MCF 10A (cell line): ENCODE data around the gene POLA2. TPM values are rescaled to one million over a fixed set of nuclear protein-coding genes. Genes with fewer than 3 reads are reported as not detected.

ENCODE experiments used
- BruUV-seq: library from RNA; stranded (reverse); fragments of 400-500 nt; replicated peaks from 2 replicates; lab custom pipeline; 2021; lab: Mats Ljungman, UMichigan
- CTCF ChIA-PET: fragments of 300-600 bp; sonication (Branson Sonifier 250); formaldehyde crosslinking; extraction: SDS; loops from one replicate; lab custom pipeline; 2021; ENCODE audit warnings: antibody characterized with exemption, inconsistent platforms; lab: Yijun Ruan, JAX
- POLR2A ChIA-PET: fragments of 300-600, 350-650 bp; sonication (Branson Sonifier 250); formaldehyde crosslinking; extraction: SDS; loops from one replicate; lab custom pipeline; 2020; ENCODE audit warnings: antibody characterized with exemption, inconsistent platforms; lab: Yijun Ruan, JAX
- DNase-seq: peaks from one replicate; pipeline ENCODE4 v3.0.0-alpha.2; 2018; ENCODE audit not compliant: unreplicated experiment
- H3K27ac Mint-ChIP-seq: one replicate; pipeline ENCODE4 v1.8.0; 2022; ENCODE audit warnings: mild to moderate bottlenecking, low read depth, mixed read lengths; ENCODE audit not compliant: unreplicated experiment
- H3K27me3 Mint-ChIP-seq: one replicate; pipeline ENCODE4 v1.8.0; 2022; ENCODE audit warnings: mixed read lengths; ENCODE audit not compliant: insufficient read depth, unreplicated experiment
- H3K36me3 Mint-ChIP-seq: one replicate; pipeline ENCODE4 v1.8.0; 2022; ENCODE audit warnings: mild to moderate bottlenecking, moderate library complexity, mixed read lengths; ENCODE audit not compliant: insufficient read depth, unreplicated experiment
- H3K4me1 Mint-ChIP-seq: one replicate; pipeline ENCODE4 v1.8.0; 2022; ENCODE audit warnings: mixed read lengths; ENCODE audit not compliant: insufficient read depth, unreplicated experiment
- H3K4me3 Mint-ChIP-seq: one replicate; pipeline ENCODE4 v1.8.0; 2022; ENCODE audit warnings: mild to moderate bottlenecking, moderate library complexity, mixed read lengths; ENCODE audit not compliant: unreplicated experiment
- H3K9me3 Mint-ChIP-seq: one replicate; pipeline ENCODE4 v1.8.0; 2022; ENCODE audit warnings: mixed read lengths; ENCODE audit not compliant: unreplicated experiment
- intact Hi-C: fragments of 100-400 bp; cut with micrococcal nuclease; formaldehyde crosslinking; loops from 2 replicates; pipeline ENCODE4 v1.14.1; 2022
- total RNA-seq: library from RNA; stranded (reverse); gene quantifications from 2 replicates; pipeline ENCODE4 v1.2.3, GENCODE V29; 2022
- TF ChIP-seq, protein P1 (sequence below): fragments of 200-600 bp; IDR thresholded peaks from one replicate; pipeline ENCODE4 v1.8.0; 2022; ENCODE audit warnings: antibody characterized with exemption, mild to moderate bottlenecking; ENCODE audit not compliant: unreplicated experiment

The POLA2 gene
- total RNA-seq, 1 experiment from 2014 or later = 10.3 TPM

DNA sequence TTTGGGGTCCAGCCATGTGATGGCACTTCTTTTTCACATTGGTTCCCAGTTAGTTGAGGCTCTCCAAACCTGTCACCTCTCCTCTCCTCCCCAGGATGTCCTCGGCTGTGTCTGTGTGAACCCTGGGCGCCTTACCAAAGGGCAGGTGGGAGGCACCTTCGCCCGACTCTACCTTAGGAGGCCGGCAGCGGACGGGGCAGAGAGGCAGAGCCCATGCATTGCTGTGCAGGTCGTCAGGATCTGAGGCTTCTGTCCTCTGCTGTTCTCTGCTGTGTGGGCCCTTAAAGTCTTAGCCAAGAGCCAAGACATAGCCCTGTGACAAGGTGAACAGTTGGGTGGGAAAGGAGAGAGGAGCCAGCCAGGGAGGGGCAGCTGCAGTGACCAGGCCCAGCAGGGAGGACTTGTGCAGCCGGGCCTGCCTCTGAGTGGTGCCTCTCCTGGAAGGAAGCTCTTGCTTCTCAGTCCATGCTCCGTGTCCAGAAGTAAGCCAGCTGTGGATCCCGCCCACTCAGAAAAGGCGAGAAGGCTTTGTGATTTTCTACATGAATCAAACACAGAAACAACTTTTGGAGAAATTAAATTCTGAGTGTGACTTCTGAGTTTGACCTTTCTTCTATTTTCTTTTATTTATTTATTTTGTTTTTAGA is 35.4 kb downstream of the POLA2 start:
- no TSS peak for BruUV-seq
- H3K4me3 Mint-ChIP-seq = no peak overlapping the region
- H3K27me3 Mint-ChIP-seq = no peaks in the 10 kb centered on the region
- POLR2A ChIA-PET = no interaction called here
- intact Hi-C loops = no loop called here
- TF ChIP-seq, protein P1, sequence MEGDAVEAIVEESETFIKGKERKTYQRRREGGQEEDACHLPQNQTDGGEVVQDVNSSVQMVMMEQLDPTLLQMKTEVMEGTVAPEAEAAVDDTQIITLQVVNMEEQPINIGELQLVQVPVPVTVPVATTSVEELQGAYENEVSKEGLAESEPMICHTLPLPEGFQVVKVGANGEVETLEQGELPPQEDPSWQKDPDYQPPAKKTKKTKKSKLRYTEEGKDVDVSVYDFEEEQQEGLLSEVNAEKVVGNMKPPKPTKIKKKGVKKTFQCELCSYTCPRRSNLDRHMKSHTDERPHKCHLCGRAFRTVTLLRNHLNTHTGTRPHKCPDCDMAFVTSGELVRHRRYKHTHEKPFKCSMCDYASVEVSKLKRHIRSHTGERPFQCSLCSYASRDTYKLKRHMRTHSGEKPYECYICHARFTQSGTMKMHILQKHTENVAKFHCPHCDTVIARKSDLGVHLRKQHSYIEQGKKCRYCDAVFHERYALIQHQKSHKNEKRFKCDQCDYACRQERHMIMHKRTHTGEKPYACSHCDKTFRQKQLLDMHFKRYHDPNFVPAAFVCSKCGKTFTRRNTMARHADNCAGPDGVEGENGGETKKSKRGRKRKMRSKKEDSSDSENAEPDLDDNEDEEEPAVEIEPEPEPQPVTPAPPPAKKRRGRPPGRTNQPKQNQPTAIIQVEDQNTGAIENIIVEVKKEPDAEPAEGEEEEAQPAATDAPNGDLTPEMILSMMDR = no peak
- no peak overlapping the region for H3K27ac Mint-ChIP-seq
- CTCF ChIA-PET = interaction anchor here (0.8 kb wide), 1 partner anchor 15 kb away, joined by 4 read pairs; no protein-coding TSS in a partner anchor
- peaks cover 4% of the 10 kb centered on the region for H3K4me1 Mint-ChIP-seq
- H3K36me3 Mint-ChIP-seq = peaks cover 41% of the 10 kb centered on the region
- no peak for DNase-seq
- no peaks in the 10 kb centered on the region for H3K9me3 Mint-ChIP-seq

GRCh38 chr11:65298131-65298535 is 36.4 kb downstream of the POLA2 start:
- no peak for DNase-seq
- no TSS peak for BruUV-seq
- intact Hi-C loops = no loop called here
- H3K4me3 Mint-ChIP-seq = no peak overlapping the region
- peaks cover 5% of the 10 kb centered on the region for H3K4me1 Mint-ChIP-seq
- TF ChIP-seq, protein P1 = no peak
- no peak overlapping the region for H3K27ac Mint-ChIP-seq
- H3K36me3 Mint-ChIP-seq = peaks cover 38% of the 10 kb centered on the region
- ChIA-PET POLR2A (interaction anchor here (0.7 kb wide), 1 partner anchor 292 kb away, joined by 4 read pairs; no protein-coding TSS in a partner anchor), CTCF (interaction anchor here (0.6 to 1.2 kb wide), 3 partner anchors 14 to 26 kb away, joined by 3 to 4 read pairs (median 3); no protein-coding TSS in a partner anchor)
- no peaks in the 10 kb centered on the region for H3K27me3 Mint-ChIP-seq
- no peaks in the 10 kb centered on the region for H3K9me3 Mint-ChIP-seq

DNA sequence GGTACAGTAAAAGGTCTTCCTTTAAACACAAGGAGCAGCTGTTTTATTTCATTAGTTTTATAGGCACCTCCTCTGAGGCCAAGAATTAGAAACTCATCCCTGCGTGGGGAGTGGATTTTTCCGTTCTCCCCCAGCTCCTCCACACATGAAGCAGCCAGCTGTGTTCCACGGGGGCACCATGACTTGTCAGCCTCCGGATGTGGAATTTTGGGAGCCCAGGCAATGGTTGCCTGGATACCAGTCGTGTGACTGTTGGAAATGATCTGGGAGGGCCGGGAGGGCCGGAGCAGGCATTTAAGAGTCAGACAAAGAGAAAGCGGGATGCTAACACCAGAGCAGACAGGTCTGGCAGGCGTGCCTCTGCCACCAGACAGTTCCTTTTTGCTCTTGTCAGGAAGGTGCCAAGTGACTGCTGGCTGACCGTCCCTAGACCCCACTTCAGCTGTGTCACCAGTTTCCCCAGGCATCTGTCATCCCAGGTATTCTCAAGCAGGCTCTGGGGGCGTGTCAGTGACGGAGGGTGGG is 37.0 kb downstream of the POLA2 start:
- H3K36me3 Mint-ChIP-seq = peaks cover 34% of the 10 kb centered on the region
- ChIA-PET POLR2A (interaction anchor here (0.7 kb wide), 1 partner anchor 292 kb away, joined by 4 read pairs; no protein-coding TSS in a partner anchor), CTCF (interaction anchor here (0.6 to 1.2 kb wide), 2 partner anchors 18 to 26 kb away, joined by 3 read pairs; no protein-coding TSS in a partner anchor)
- intact Hi-C loops = no loop called here
- H3K4me1 Mint-ChIP-seq = peaks cover 5% of the 10 kb centered on the region
- no peaks in the 10 kb centered on the region for H3K27me3 Mint-ChIP-seq
- no peak overlapping the region for H3K4me3 Mint-ChIP-seq
- DNase-seq = no peak
- BruUV-seq = no TSS peak
- no peaks in the 10 kb centered on the region for H3K9me3 Mint-ChIP-seq
- H3K27ac Mint-ChIP-seq = no peak overlapping the region
- TF ChIP-seq, protein P1 = no peak

DNA sequence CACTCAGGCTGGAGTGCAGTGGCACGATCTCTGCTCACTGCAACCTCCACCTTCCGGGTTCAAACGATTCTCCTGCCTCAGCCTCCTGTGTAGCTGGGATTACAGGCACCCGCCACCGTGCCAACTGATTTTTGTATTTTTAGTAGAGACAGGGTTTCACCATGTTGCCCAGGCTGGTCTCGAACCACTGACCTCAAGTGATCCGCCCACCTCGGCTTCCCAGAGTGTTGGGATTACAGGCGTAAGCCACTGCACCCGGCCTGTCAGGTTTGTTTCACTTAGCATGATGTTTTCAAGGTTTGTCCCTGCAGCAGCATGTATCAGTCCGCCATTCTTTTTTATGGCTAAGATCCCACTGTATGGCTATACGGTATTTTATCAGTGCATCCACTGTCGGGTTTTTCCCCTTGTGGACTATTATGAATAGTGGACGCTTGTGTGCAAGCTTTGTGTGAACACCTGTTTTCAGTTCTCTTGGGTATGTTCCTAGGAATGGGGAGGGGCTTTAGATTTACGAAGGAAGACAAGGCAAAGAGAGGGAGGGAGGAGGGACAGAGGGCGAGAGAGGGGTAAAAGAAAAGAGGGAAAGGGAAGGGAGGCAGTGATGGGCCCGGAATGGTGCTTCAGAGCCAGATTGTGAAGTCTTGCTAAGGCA is 39.0 kb downstream of the POLA2 start:
- CTCF ChIA-PET = interaction anchor here (0.7 kb wide), 1 partner anchor 248 kb away, joined by 3 read pairs; no protein-coding TSS in a partner anchor
- no peaks in the 10 kb centered on the region for H3K9me3 Mint-ChIP-seq
- TF ChIP-seq, protein P1 = no peak
- H3K4me1 Mint-ChIP-seq = peaks cover 10% of the 10 kb centered on the region
- no TSS peak for BruUV-seq
- no peak overlapping the region for H3K4me3 Mint-ChIP-seq
- intact Hi-C loops = no loop called here
- peaks cover 17% of the 10 kb centered on the region for H3K36me3 Mint-ChIP-seq
- POLR2A ChIA-PET = interaction anchor here (0.8 kb wide), 1 partner anchor 16 kb away, joined by 3 read pairs; no protein-coding TSS in a partner anchor
- H3K27me3 Mint-ChIP-seq = no peaks in the 10 kb centered on the region
- H3K27ac Mint-ChIP-seq = no peak overlapping the region
- DNase-seq = no peak
